HepG2 (cell line): ENCODE results near the gene ITPRIPL1. TPM values are rescaled to one million over a fixed set of nuclear protein-coding genes. Genes with fewer than 3 reads are reported as not detected.

Experiments
- CBFB ChIP-seq: sonication (generic); formaldehyde crosslinking; IDR thresholded peaks from 2 replicates; pipeline ENCODE4 v1.4.0; 2020; ENCODE audit warnings: missing genetic modification reagents
- DMTF1 ChIP-seq: sonication (generic); formaldehyde crosslinking; IDR thresholded peaks from 2 replicates; pipeline ENCODE4 v1.4.0; 2020; ENCODE audit warnings: mild to moderate bottlenecking, missing genetic modification reagents
- GPBP1L1 ChIP-seq: sonication (generic); formaldehyde crosslinking; IDR thresholded peaks from 2 replicates; pipeline ENCODE4 v1.5.0; 2020; ENCODE audit warnings: mild to moderate bottlenecking, missing genetic modification reagents
- HBP1 ChIP-seq: IDR thresholded peaks from 2 replicates; pipeline ENCODE4 v1.6.1; 2016; ENCODE audit warnings: low read depth, control low read depth
- HMG20A ChIP-seq: IDR thresholded peaks from 2 replicates; pipeline ENCODE4 v1.6.1; 2016; ENCODE audit warnings: borderline replicate concordance
- HNRNPLL ChIP-seq: fragments of 200-400 bp; formaldehyde crosslinking; IDR thresholded peaks from 2 replicates; pipeline ENCODE4 v1.6.1; 2017; ENCODE audit warnings: mild to moderate bottlenecking, low read depth, low read length; ENCODE audit not compliant: poor library complexity, severe bottlenecking
- KDM1A ChIP-seq: IDR thresholded peaks from 2 replicates; pipeline ENCODE4 v1.6.1; 2016; ENCODE audit warnings: missing compliant biosample characterization
- MLX ChIP-seq: IDR thresholded peaks from 2 replicates; pipeline ENCODE4 v1.6.1; 2016
- NR2F1 ChIP-seq, 2 experiments: fragments of 450-650 bp in 1 of 2; formaldehyde crosslinking in 1 of 2; IDR thresholded peaks; 2 replicates each; pipeline versions ENCODE4 v1.5.0 to v1.6.1; 2016 to 2020; ENCODE audit warnings: mild to moderate bottlenecking in 1 of 2, missing compliant biosample characterization in 1 of 2, missing genetic modification reagents in 1 of 2, moderate library complexity in 1 of 2
- PAXIP1 ChIP-seq: sonication (generic); formaldehyde crosslinking; conservative IDR thresholded peaks from 2 replicates; pipeline ENCODE4 v1.4.0; 2020; ENCODE audit warnings: mild to moderate bottlenecking, missing genetic modification reagents, moderate library complexity
- SOX5 ChIP-seq: IDR thresholded peaks from 2 replicates; pipeline ENCODE4 v1.6.1; 2016; ENCODE audit warnings: borderline replicate concordance
- TEAD3 ChIP-seq: optimal IDR thresholded peaks from 2 replicates; pipeline ENCODE3; 2016; ENCODE audit warnings: borderline replicate concordance
- TFDP2 ChIP-seq: sonication (generic); formaldehyde crosslinking; IDR thresholded peaks from 2 replicates; pipeline ENCODE4 v1.4.0; 2020; ENCODE audit warnings: missing genetic modification reagents
- XBP1 ChIP-seq: sonication (generic); formaldehyde crosslinking; IDR thresholded peaks from 2 replicates; pipeline ENCODE4 v1.5.0; 2020; ENCODE audit warnings: missing genetic modification reagents
- ZBTB38 ChIP-seq: sonication (generic); formaldehyde crosslinking; IDR thresholded peaks from 2 replicates; pipeline ENCODE4 v1.5.1; 2020; ENCODE audit warnings: mild to moderate bottlenecking, missing genetic modification reagents
- ZNF276 ChIP-seq: sonication (generic); formaldehyde crosslinking; IDR thresholded peaks from 2 replicates; pipeline ENCODE4 v1.4.0; 2020; ENCODE audit warnings: mild to moderate bottlenecking, low read depth, missing genetic modification reagents
- ZNF329 ChIP-seq: sonication (generic); formaldehyde crosslinking; IDR thresholded peaks from 2 replicates; pipeline ENCODE4 v1.9.0; 2021; ENCODE audit warnings: low read depth, mild to moderate bottlenecking, missing genetic modification reagents
- ZNF619 ChIP-seq: sonication (generic); formaldehyde crosslinking; IDR thresholded peaks from 2 replicates; pipeline ENCODE4 v1.4.0; 2020; ENCODE audit warnings: mild to moderate bottlenecking, missing genetic modification reagents
- polyA plus RNA-seq, 8 experiments: library from polyadenylated mRNA; depleted of rRNA in 3 of 8; stranded (reverse) in 7 of 8; unstranded in 1 of 8; fragments of >200 nt; fragmentation: Illumina TruSeq in 4 of 8; extraction: Trizol in 4 of 8; gene quantifications; 2 replicates each; pipeline versions ENCODE4 v1.2.1 to v1.2.3, GENCODE V29; 2011 to 2016; ENCODE audit warnings: low read depth in 4 of 8, missing spikeins in 1 of 8, mixed read lengths in 1 of 8; ENCODE audit not compliant: insufficient read depth in 1 of 8
- total RNA-seq, 5 experiments: library from RNA; depleted of rRNA; stranded (reverse); fragments of >200 nt; fragmentation: Illumina TruSeq; extraction: Trizol; gene quantifications; 2 replicates each; pipeline ENCODE4 v1.2.3, GENCODE V29; 2016; ENCODE audit warnings: low read depth in 1 of 5

The ITPRIPL1 gene
- total and polyA plus RNA-seq, 2 of the 13 experiments (the other 11 are each of a cell fraction or from before 2014, with no cell fraction given), result 4.3 to 11.7 TPM

GRCh38 chr2:96317584-96317997 is 7.5 kb upstream of the ITPRIPL1 start (continued):
- TF ChIP-seq DMTF1 (CRISPR knock-in tag) (no peak), HNRNPLL (no peak), TEAD3 (peak; percentile 7), CBFB (CRISPR knock-in tag) (peak; percentile 66; the same call in 1 of the 2 replicates), ZNF276 (CRISPR knock-in tag) (no peak), ZNF329 (CRISPR knock-in tag) (no peak), MLX (no peak), KDM1A (peak; percentile 73), GPBP1L1 (CRISPR knock-in tag) (no peak), ZNF619 (no peak), XBP1 (CRISPR knock-in tag) (no peak), TFDP2 (CRISPR knock-in tag) (no peak), PAXIP1 (CRISPR knock-in tag) (peak; percentile 80), HMG20A (CRISPR knock-in tag) (no peak; the same call in 1 of the 2 replicates), ZBTB38 (CRISPR knock-in tag) (0 out of 2 replicates have a peak, but pooled peaks have one; percentile 35), HBP1 (CRISPR knock-in tag) (no peak), NR2F1 (CRISPR knock-in tag; IDR thresholded peaks at IDR 0.05) (peak; percentile 62 to 65; a peak in 3 of 4 replicates), SOX5 (peak; percentile 42; the same call in 1 of the 2 replicates)
